Measurements from ENCODE around the gene SYNE1.
"Not testable (repeated sequence)": the region's sequence is repeated elsewhere in the genome, so short reads cannot be mapped to it uniquely, and the experiment has no call there.

Gene SYNE1

DNA sequence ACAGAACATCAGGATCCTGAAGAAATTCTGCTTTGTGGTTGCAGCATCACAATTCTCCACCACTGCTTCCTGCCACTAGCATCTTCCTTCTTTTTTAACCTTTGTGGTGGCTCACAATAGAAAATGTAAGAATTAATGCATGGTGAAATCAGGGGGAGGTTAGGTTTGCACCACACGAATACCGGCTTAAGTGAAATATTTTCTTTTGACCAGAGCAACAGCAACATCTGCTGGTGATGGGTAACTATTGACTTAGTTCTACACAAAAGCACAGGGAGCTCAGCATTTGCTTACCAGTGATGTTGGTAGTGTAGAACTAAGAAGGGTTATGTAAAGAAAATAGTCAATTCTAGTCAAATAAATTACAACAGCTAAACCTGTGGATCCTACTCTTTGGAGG lies 280.5 kb downstream of the SYNE1 start:
- DNase-seq, result peak; percentile 15

GRCh38 chr6:152356016-152356415 lies 281.1 kb downstream of the SYNE1 start:
- DNase-seq, result no peak

DNA sequence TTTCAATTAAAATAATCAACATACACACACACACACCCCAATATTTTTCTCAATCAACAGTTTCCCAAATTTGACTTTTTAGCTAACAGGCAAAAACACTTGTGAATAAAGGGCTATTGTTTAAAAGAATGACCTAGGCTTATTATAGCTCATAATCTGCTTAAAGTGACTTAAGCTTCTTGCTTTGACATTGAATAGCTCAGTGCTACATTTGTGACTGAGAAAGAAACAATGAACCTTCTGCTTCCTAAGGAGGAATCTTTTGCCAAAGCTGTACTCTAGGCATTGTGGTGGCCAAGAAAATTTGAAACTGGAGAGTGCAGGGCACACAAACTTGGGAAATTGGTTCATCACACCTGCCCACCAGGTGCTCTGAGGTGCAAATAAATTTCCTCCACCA lies 282.0 kb downstream of the SYNE1 start:
- no peak for DNase-seq

- no peak for DNase-seq
Measured at GRCh38 chr6:152353440-152353839, 283.7 kb downstream of the SYNE1 start.

- no peak for DNase-seq
Measured at GRCh38 chr6:152351742-152352141, 285.4 kb downstream of the SYNE1 start.

GRCh38 chr6:152351110-152351509 lies 286.1 kb downstream of the SYNE1 start:
- DNase-seq, result no peak

DNA sequence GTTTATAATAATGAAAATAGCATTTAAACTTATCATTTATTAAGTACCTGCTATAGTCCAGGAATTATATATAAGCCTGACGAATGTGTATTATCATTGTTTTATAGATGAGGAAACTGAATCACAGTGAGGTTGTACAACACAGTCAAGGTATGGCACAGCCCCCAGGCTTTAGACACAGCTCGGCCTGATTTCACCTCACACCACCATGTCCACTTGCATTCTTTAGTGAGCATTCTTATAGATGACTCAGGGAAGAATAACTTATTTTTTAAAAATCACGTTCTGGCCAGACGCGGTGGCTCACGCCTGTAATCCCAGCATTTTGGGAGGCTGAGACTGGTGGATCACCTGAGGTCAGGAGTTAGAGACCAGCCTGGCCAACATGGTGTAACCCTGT lies 289.0 kb downstream of the SYNE1 start:
- no peak for DNase-seq

- DNase-seq, result no peak
Measured at GRCh38 chr6:152343735-152344360, 293.3 kb downstream of the SYNE1 start.

DNA sequence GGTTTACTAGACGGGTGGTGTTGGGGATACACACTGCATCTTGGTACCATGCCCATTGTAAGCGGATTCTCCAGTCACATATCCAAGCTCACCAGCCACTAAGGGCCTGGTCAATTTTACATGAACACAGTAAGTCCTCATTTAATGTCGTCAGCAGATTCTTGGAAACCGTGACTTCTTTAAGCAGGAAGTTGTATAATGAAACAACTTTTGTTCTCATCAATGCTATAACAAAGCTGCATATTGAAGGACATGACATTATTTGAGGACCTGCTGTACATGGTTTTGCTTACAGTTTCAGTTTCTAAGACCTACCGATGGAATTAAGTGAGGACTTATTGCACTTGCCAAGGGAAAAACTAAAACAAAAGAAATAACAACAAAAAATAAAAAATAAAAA lies 295.6 kb downstream of the SYNE1 start:
- no peak for DNase-seq

GRCh38 chr6:152338335-152339125 lies 298.6 kb downstream of the SYNE1 start:
- peak; percentile 64 for DNase-seq

- no peak for DNase-seq
Measured at GRCh38 chr6:152334555-152334954, 302.6 kb downstream of the SYNE1 start.

DNA sequence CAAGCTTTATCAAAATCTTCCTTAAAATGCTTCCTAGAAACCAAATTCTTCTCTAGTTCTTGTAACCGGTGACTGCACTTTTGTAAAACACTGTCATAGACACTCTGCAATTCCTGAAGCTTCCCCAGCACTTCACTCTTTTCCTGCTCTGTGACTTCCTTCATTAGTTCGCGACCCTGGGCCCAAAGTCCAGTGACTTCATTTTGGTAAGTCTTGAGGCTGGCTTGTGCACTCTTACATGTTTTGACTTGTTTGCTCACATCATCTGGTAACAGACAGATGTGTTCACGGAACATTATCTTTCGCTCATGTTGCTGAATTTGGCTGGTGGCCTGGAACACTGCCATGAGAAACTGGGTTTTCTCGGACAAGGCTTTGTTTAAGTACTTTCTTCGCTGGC lies 306.2 kb downstream of the SYNE1 start:
- no peak for DNase-seq

- no peak for DNase-seq
Measured at GRCh38 chr6:152329638-152330448, 307.3 kb downstream of the SYNE1 start.

GRCh38 chr6:152328200-152328599 lies 309.0 kb downstream of the SYNE1 start:
- DNase-seq, result not testable (repeated sequence)

DNA sequence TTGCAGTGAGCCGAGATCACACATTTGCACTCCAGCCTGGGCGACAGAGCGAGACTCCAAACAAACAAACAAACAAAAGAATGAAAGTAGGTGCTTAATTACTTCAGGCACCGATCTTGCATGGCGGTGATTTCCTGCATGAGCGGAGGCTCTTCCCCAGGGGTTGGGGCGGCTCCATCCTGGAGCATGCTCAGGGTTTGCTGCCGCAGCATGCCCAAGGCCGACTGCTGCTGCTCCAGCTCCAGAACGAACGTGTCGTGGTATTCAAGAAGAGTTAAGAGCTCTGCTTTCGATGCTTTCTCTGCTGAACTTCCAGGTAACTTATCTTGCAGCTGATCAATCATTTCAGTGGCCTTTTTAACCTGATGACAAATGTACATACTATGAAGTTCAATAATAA lies 313.8 kb downstream of the SYNE1 start:
- DNase-seq, result no peak

- DNase-seq, result no peak
Measured at GRCh38 chr6:152318278-152318677, 318.9 kb downstream of the SYNE1 start.

- DNase-seq, result no peak
Measured at GRCh38 chr6:152316024-152316423, 321.1 kb downstream of the SYNE1 start.

GRCh38 chr6:152314483-152314832 lies 322.7 kb downstream of the SYNE1 start:
- no peak for DNase-seq

DNA sequence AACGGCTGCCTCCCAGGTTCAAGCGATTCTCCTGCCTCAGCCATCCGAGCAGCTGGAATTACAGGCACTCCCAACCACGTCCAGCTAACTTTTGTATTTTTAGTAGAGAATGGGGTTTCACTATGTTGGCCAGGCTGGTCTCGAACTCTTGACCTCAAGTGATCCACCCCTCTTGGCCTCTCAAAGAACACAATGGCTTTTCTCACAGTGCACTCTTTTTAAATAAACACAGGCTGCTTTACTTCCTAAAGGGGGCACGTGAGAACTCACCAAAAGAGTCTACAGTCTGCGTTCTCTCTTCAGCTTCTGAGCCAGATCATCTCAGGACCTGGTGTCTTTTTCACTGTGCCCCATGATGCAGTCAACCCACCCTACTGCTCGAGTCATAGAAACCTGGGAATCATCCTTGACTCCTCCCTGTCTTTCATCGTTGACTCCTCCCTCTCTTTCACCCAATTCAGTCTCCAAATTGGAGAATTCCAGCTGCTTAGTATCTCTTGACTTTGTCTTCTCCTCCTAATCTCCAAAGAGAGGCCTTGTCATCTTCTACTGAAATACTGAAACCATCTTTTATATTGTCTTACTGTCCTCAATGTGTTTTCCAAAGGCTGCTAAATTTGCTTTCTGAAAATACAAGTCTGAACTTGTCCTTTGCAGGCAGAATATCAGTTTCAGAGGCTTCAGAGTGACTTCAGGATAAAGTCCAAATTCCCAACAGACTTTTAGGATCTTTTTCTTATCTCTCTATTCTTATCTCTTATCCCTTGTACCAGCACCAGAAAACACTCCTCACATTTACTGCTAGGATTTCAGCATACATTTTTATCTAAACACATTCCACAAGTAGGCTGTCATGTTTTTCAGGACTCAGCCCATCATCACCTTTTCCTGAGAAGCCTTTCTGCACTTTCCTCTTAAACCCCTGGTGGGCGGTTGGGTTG lies 323.4 kb downstream of the SYNE1 start:
- DNase-seq, result no peak

DNA sequence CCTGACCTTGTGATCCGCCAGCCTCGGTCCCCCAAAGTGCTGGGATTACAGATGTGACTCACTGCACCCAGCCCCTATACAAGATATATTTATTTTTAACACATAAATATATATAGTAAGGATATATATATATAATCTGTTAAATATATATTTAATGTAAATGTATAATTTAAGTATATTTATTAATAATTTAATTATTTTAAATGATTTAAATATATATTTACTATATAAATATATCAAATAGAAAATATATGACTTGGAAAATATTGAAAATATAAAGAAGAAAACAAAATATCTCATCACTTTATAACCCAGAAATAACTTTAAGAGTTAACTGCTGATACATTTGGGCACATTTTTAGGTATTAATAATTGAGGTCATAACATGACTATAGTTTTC lies 324.7 kb downstream of the SYNE1 start:
- no peak for DNase-seq

- DNase-seq, result peak; percentile 22
Measured at GRCh38 chr6:152310371-152310954, 326.7 kb downstream of the SYNE1 start.

GRCh38 chr6:152309648-152310047 lies 327.5 kb downstream of the SYNE1 start:
- DNase-seq, result peak; percentile 82
